Spleen (tissue), 11 donors: Measurements from ENCODE around the gene NEFH. TPM values are rescaled to one million over a fixed set of nuclear protein-coding genes. Genes with fewer than 3 reads are reported as not detected.

Source experiments
- DNase-seq: peaks from one replicate; pipeline ENCODE4 v3.0.0-alpha.2; 2020
- H3K27ac ChIP-seq, 8 donors: fragments of 200-600 bp; sonication (generic) in 7 of 8; 1 replicate in 4 of 8; 2 replicates in 4 of 8; pipeline versions ENCODE4 v1.5.0 to v1.8.0; 2016 to 2021; ENCODE audit warnings: inconsistent platforms in 4 of 8, mild to moderate bottlenecking in 4 of 8, moderate library complexity in 1 of 8
- H3K27me3 ChIP-seq, 7 donors: fragments of 200-600 bp; sonication (generic) in 6 of 7; replicated peaks in 1 of 7; 1 replicate in 4 of 7; 2 replicates in 3 of 7; pipeline versions ENCODE4 v1.5.0 to v1.8.0; 2016 to 2021; ENCODE audit warnings: inconsistent platforms in 3 of 7, mild to moderate bottlenecking in 1 of 7
- H3K36me3 ChIP-seq, 6 donors: fragments of 200-600 bp; sonication (generic) in 5 of 6; 1 replicate in 4 of 6; 2 replicates in 2 of 6; pipeline versions ENCODE4 v1.5.0 to v1.8.0; 2016 to 2021; ENCODE audit warnings: inconsistent platforms in 2 of 6
- H3K4me1 ChIP-seq, 6 donors: fragments of 200-600 bp; sonication (generic) in 5 of 6; 1 replicate in 3 of 6; 2 replicates in 3 of 6; pipeline versions ENCODE4 v1.5.0 to v1.8.0; 2016 to 2021; ENCODE audit warnings: inconsistent platforms in 3 of 6
- H3K4me3 ChIP-seq, 8 donors: fragments of 200-600 bp; sonication (generic) in 7 of 8; 1 replicate in 4 of 8; 2 replicates in 4 of 8; pipeline versions ENCODE4 v1.5.0 to v1.8.0; 2016 to 2021; ENCODE audit warnings: inconsistent platforms in 4 of 8, mild to moderate bottlenecking in 4 of 8, moderate library complexity in 2 of 8
- H3K9me3 ChIP-seq, 8 donors: fragments of 200-600 bp; sonication (generic) in 7 of 8; 1 replicate in 4 of 8; 2 replicates in 4 of 8; pipeline versions ENCODE4 v1.5.0 to v1.8.0; 2016 to 2021; ENCODE audit warnings: inconsistent platforms in 4 of 8
- POLR2A ChIP-seq, 3 donors: fragments of 450-650 bp; IDR thresholded peaks; one replicate each; pipeline ENCODE4 v1.5.1; 2017; ENCODE audit warnings: antibody characterized with exemption in 3 of 3, mild to moderate bottlenecking in 1 of 3
- POLR2AphosphoS5 ChIP-seq, 3 donors: sonication (generic); formaldehyde crosslinking; IDR thresholded peaks; one replicate each; pipeline ENCODE4 v1.5.1; 2017; ENCODE audit warnings: antibody characterized with exemption in 3 of 3
- WGBS, 5 donors: extraction: QIAGEN DNeasy Blood & Tissue Kit in 3 of 5; methylation state at CpG; one replicate each; pipeline versions ENCODE4 v1.1.5 to v1.1.7; 2013 to 2018; 5-methylcytosine and 5-hydroxymethylcytosine counted together
- intact Hi-C: fragments of 100-400 bp; cut with DNase I; formaldehyde crosslinking; loops from one replicate; pipeline ENCODE4 v1.15.0; 2023; ENCODE audit warnings: low total_unique reads
- polyA plus RNA-seq, 3 donors: library from polyadenylated mRNA; stranded (reverse); fragments of 200-250 nt; gene quantifications; one replicate each; pipeline ENCODE4 v1.2.1, GENCODE V29; 2013
- total RNA-seq, 7 donors: library from RNA; depleted of rRNA in 3 of 7; stranded (reverse); fragments of >200 nt in 3 of 7; fragmentation: NEBNext Ultra II Directional in 4 of 7; extraction: Animal tissue kit (Norgen Biotek cat#: 25700) in 4 of 7; gene quantifications; one replicate each; pipeline versions ENCODE4 v1.1.0 to v1.2.1, GENCODE V29; 2016 to 2021
- TF ChIP-seq, protein P1 (sequence below), 11 experiments: fragments of 200-600 bp in 7 of 11; fragments of 450-650 bp in 4 of 11; sonication (generic) in 4 of 11; IDR thresholded peaks in 8 of 11; conservative IDR thresholded peaks in 3 of 11; 1 replicate in 7 of 11; 2 replicates in 4 of 11; pipeline versions ENCODE4 v1.4.0 to v1.8.0; 2016 to 2021; ENCODE audit warnings: antibody characterized with exemption in 11 of 11, inconsistent platforms in 4 of 11, mild to moderate bottlenecking in 1 of 11
- donor health status: healthy with polysubstance abuse.
- donor health status: DM: no; HTN: no; CAD: no; lungs with moderate emphysema.
- donor health status: DM: no; HTN: no; CAD: no.
- donor health status: Bipolar disorder and iron deficiency.
- donor health status: healthy.
- donor health status: DM: no; HTN: no; CAD: no.
- donor health status: DM: yes; HTN: yes; CAD: no.

Gene NEFH
- total and polyA plus RNA-seq, 10 donors = 0.50 to 1.7 (median 1.2) TPM

DNA sequence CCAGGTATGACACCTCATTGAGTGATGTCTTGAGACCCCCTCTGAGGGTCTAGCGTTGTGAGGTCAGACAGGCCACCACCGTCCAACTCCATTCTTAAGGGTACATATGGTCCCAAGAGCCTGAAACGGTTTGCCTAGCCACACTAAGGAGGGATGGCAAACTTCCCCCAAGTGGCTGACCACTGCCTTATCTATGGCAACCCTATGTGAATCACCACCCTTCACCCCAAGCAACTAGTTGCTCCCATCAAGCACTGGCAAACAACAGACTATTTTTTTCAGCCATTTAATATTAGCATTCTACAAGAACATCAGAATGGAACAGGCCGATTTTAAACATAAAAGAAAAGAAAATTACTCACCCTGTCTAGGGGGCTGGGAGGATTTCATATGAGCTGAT is 50.7 kb downstream of the NEFH start:
- Histone ChIP-seq H3K4me1 (no peaks in the 10 kb centered on the region), H3K4me3 (no peak overlapping the region), H3K9me3 (no peaks in the 10 kb centered on the region), H3K27ac (no peak overlapping the region), H3K27me3 (no peaks in the 10 kb centered on the region), H3K36me3 (peaks cover 11 to 100% (median 99%) of the 10 kb centered on the region in 6 donors)
- DNase-seq = peak; percentile 9
- TF ChIP-seq POLR2A (IDR thresholded peaks at IDR 0.05) = no peak
- no peak for TF ChIP-seq POLR2AphosphoS5 (IDR thresholded peaks at IDR 0.05)
- TF ChIP-seq, protein P1, sequence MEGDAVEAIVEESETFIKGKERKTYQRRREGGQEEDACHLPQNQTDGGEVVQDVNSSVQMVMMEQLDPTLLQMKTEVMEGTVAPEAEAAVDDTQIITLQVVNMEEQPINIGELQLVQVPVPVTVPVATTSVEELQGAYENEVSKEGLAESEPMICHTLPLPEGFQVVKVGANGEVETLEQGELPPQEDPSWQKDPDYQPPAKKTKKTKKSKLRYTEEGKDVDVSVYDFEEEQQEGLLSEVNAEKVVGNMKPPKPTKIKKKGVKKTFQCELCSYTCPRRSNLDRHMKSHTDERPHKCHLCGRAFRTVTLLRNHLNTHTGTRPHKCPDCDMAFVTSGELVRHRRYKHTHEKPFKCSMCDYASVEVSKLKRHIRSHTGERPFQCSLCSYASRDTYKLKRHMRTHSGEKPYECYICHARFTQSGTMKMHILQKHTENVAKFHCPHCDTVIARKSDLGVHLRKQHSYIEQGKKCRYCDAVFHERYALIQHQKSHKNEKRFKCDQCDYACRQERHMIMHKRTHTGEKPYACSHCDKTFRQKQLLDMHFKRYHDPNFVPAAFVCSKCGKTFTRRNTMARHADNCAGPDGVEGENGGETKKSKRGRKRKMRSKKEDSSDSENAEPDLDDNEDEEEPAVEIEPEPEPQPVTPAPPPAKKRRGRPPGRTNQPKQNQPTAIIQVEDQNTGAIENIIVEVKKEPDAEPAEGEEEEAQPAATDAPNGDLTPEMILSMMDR (IDR thresholded peaks at IDR 0.05 in 8 of 11, conservative IDR thresholded peaks at IDR 0.05 in 3 of 11) = no peak
- intact Hi-C loops = no loop called here
- 85 to 95% (median 89%) methylated on average over 1 to 4 of the region's 4 CpGs for WGBS, 5 donors

DNA sequence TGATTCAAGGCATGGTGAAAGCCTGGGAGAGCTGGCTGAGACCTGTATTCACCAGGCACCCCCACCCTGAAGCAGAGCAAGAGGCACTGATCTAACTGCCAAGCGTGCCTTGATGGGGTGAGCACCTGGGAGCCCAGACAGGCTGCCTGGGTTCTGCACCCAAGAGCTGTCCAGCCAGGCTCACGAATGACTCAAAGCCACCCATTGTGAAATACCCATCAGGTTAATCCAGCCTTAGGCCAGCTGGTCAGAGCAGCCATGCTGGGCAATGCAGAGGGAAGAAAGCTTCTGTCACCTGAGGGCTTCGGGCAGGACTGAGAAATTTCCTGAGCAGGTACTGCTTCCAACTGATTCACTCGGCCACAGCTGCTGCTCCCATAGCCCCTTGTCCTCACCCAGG is 51.4 kb downstream of the NEFH start:
- no peaks in the 10 kb centered on the region for H3K27me3 ChIP-seq
- H3K27ac ChIP-seq = no peak overlapping the region
- H3K36me3 ChIP-seq = peaks cover 15 to 100% (median 99%) of the 10 kb centered on the region in 6 donors
- intact Hi-C loops = no loop called here
- DNase-seq = peak; percentile 50
- H3K4me1 ChIP-seq = no peaks in the 10 kb centered on the region
- no peak for TF ChIP-seq POLR2A (IDR thresholded peaks at IDR 0.05)
- no peak for TF ChIP-seq POLR2AphosphoS5 (IDR thresholded peaks at IDR 0.05)
- TF ChIP-seq, protein P1 (IDR thresholded peaks at IDR 0.05 in 8 of 11, conservative IDR thresholded peaks at IDR 0.05 in 3 of 11) = no peak
- no peak overlapping the region for H3K4me3 ChIP-seq
- H3K9me3 ChIP-seq = no peaks in the 10 kb centered on the region
- 88 to 100% (median 97%) methylated on average over 3 to 4 of the region's 4 CpGs for WGBS, 5 donors

DNA sequence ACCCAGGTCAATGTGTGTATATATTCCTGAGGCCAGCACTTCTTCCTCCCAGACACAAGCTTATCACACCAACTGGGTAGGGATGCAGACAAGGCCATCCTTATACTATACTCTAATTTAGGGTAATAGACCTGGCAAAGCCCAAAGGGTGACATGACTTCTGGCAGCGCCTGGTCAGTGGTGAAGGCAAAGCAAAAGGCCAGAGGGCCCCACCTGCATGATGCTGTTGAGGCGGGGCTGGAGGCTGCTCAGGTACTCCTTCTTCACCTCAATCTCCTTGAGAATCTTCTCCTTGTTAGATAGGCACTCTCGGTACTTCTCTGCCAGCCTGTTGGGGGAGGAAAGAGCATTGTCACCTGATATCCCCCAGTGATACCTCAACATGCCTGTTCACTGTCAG is 56.4 kb downstream of the NEFH start:
- TF ChIP-seq POLR2AphosphoS5 (IDR thresholded peaks at IDR 0.05) = no peak
- TF ChIP-seq POLR2A (IDR thresholded peaks at IDR 0.05) = no peak
- TF ChIP-seq, protein P1 (IDR thresholded peaks at IDR 0.05 in 8 of 11, conservative IDR thresholded peaks at IDR 0.05 in 3 of 11) = no peak
- Histone ChIP-seq H3K4me3 (no peak overlapping the region), H3K27ac (no peak overlapping the region), H3K4me1 (peaks cover 0 to 14% (median 0%) of the 10 kb centered on the region in 6 donors), H3K27me3 (no peaks in the 10 kb centered on the region), H3K36me3 (peaks cover 9 to 100% (median 98%) of the 10 kb centered on the region in 6 donors), H3K9me3 (no peaks in the 10 kb centered on the region)
- WGBS, 5 donors = 93 to 100% (median 95%) methylated on average over 3 of the region's 3 CpGs
- intact Hi-C loops = no loop called here
- peak; percentile 15 for DNase-seq

DNA sequence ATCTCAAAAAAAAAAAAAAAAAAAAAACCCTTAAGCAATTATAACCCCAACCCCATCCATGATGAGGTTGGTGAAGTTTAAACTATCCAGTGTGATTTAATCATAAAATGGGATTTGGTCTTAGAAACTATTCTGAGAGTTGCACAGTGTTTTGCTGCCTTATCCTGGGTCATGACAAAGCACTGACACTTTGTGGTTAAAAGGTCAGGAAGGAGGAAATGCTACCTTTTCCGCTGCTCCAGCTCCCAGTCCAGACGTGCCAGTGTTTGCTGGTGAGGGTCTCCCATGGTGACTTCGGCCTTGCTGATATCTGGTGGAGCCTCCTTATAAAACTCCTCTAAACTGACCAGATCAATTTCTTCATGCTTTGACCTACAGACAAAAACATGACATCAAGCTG is 59.1 kb downstream of the NEFH start:
- no peak for TF ChIP-seq POLR2AphosphoS5 (IDR thresholded peaks at IDR 0.05)
- TF ChIP-seq POLR2A (IDR thresholded peaks at IDR 0.05) = no peak
- TF ChIP-seq, protein P1 (IDR thresholded peaks at IDR 0.05 in 8 of 11, conservative IDR thresholded peaks at IDR 0.05 in 3 of 11) = no peak
- WGBS, 5 donors = 62 to 80% (median 71%) methylated on average over 3 of the region's 3 CpGs
- no peaks in the 10 kb centered on the region for H3K27me3 ChIP-seq
- H3K9me3 ChIP-seq = no peaks in the 10 kb centered on the region
- intact Hi-C loops = no loop called here
- H3K4me1 ChIP-seq = peaks cover 0 to 31% (median 4%) of the 10 kb centered on the region in 6 donors
- peak overlapping the region in 1 of 8 donors; percentile 35 for H3K27ac ChIP-seq
- H3K4me3 ChIP-seq = no peak overlapping the region
- peaks cover 9 to 100% (median 93%) of the 10 kb centered on the region in 6 donors for H3K36me3 ChIP-seq
- peak; percentile 7 for DNase-seq

Other genes starting within 250 kb of the NEFH start
- gene RHBDD3, start 212.2 kb upstream of the NEFH start, total RNA-seq = 10 to 100 TPM; 17.6 to 45.8 (median 24.7) TPM
- 10 to 100 TPM; 16.3 to 36.5 (median 23.9) TPM for gene RHBDD3, start 212.2 kb upstream of the NEFH start, polyA plus RNA-seq
- 100 to 1,000 TPM; 181 to 282 (median 266) TPM for gene EWSR1, start 211.9 kb upstream of the NEFH start, total RNA-seq
- gene EWSR1, start 211.9 kb upstream of the NEFH start, polyA plus RNA-seq = 100 to 1,000 TPM; 127 to 207 (median 204) TPM
- gene GAS2L1, start 173.6 kb upstream of the NEFH start, total RNA-seq = 10 to 100 TPM; 13.8 to 41.5 (median 35.4) TPM
- gene GAS2L1, start 173.6 kb upstream of the NEFH start, polyA plus RNA-seq = 10 to 100 TPM in 1 of 3 donors, 1 to 10 TPM in 2; 7.0 to 21.7 (median 8.5) TPM
- gene RASL10A, start 164.5 kb upstream of the NEFH start, total RNA-seq = 1 to 10 TPM in 5 of 7 donors, under 1 TPM in 2; 0.54 to 4.6 (median 2.0) TPM
- 1 to 10 TPM; 1.8 to 6.1 (median 2.9) TPM for gene RASL10A, start 164.5 kb upstream of the NEFH start, polyA plus RNA-seq
- 100 to 1,000 TPM in 6 of 7 donors, 10 to 100 TPM in 1; 92.6 to 150 (median 130) TPM for gene AP1B1, start 91.6 kb upstream of the NEFH start, total RNA-seq
- gene AP1B1, start 91.6 kb upstream of the NEFH start, polyA plus RNA-seq = 10 to 100 TPM; 43.3 to 69.6 (median 56.0) TPM
- 1 to 10 TPM in 2 of 7 donors, not detected in 5; 1.1 to 1.4 TPM for gene RFPL1, start 41.6 kb upstream of the NEFH start, total RNA-seq
- gene RFPL1, start 41.6 kb upstream of the NEFH start, polyA plus RNA-seq = under 1 TPM; 0.03 to 0.11 (median 0.06) TPM
- gene THOC5, start 73.5 kb downstream of the NEFH start, total RNA-seq = 10 to 100 TPM; 30.8 to 55.5 (median 40.7) TPM
- 10 to 100 TPM; 14.4 to 21.1 (median 18.1) TPM for gene THOC5, start 73.5 kb downstream of the NEFH start, polyA plus RNA-seq
- gene NIPSNAP1, start 100.9 kb downstream of the NEFH start, total RNA-seq = 10 to 100 TPM; 15.5 to 28.0 (median 23.5) TPM
- 10 to 100 TPM; 18.6 to 27.7 (median 24.7) TPM for gene NIPSNAP1, start 100.9 kb downstream of the NEFH start, polyA plus RNA-seq
- 10 to 100 TPM; 21.5 to 42.9 (median 32.6) TPM for gene NF2, start 123.4 kb downstream of the NEFH start, total RNA-seq
- gene NF2, start 123.4 kb downstream of the NEFH start, polyA plus RNA-seq = 1 to 10 TPM; 3.9 to 8.3 (median 4.4) TPM
- gene CABP7, start 239.8 kb downstream of the NEFH start, total RNA-seq = under 1 TPM in 3 of 7 donors, not detected in 4; 0.15 to 0.37 (median 0.19) TPM
- gene CABP7, start 239.8 kb downstream of the NEFH start, polyA plus RNA-seq = under 1 TPM in 2 of 3 donors, not detected in 1; 0.04 to 0.06 TPM